ENCODE measurements around the gene RSPH10B2.
"Not testable (repeated sequence)": the region's sequence is repeated elsewhere in the genome, so short reads cannot be mapped to it uniquely, and the experiment has no call there.

- not testable (repeated sequence) for TF ChIP-seq CTCF, REST (IDR thresholded peaks at IDR 0.05)
Observed at GRCh38 chr7:6807393-6807918, 53.6 kb downstream of the RSPH10B2 start.

All from A549 (cell line).